HCT116 (cell line): ENCODE data around the gene EDEM3.

Experiments used
- CEBPB ChIP-seq: IDR thresholded peaks from 2 replicates; pipeline ENCODE4 v1.6.1; 2012; ENCODE audit warnings: low read depth
- EZH2 ChIP-seq: fragments of 200-600 bp; sonication (generic); IDR thresholded peaks from 2 replicates; pipeline ENCODE4 v1.6.1; 2017; ENCODE audit warnings: antibody characterized with exemption, mixed run types
- POLR2AphosphoS5 ChIP-seq: IDR thresholded peaks from 2 replicates; pipeline ENCODE4 v1.6.1; 2011; ENCODE audit warnings: mild to moderate bottlenecking, low read depth, low read length, moderate library complexity
- RAD21 ChIP-seq: IDR thresholded peaks from 2 replicates; pipeline ENCODE4 v1.6.1; 2012; ENCODE audit warnings: low read depth, mild to moderate bottlenecking
- YY1 ChIP-seq: IDR thresholded peaks from 2 replicates; pipeline ENCODE4 v1.6.1; 2011; ENCODE audit warnings: low read length, low read depth, moderate library complexity, mild to moderate bottlenecking; ENCODE audit not compliant: insufficient replicate concordance; ENCODE audit errors: extremely low read depth
- TF ChIP-seq, protein P1 (sequence below), 3 experiments: fragments of 200-600 bp in 1 of 3; sonication (generic) in 1 of 3; IDR thresholded peaks in 2 of 3; conservative IDR thresholded peaks in 1 of 3; 2 replicates each; pipeline ENCODE4 v1.5.1; 2012 to 2017; ENCODE audit warnings: low read depth in 2 of 3, low read length in 2 of 3, antibody characterized with exemption in 1 of 3, borderline replicate concordance in 1 of 3, control low read depth in 1 of 3, mild to moderate bottlenecking in 1 of 3, mixed read lengths in 1 of 3, mixed run types in 1 of 3, moderate library complexity in 1 of 3; ENCODE audit not compliant: insufficient read depth in 1 of 3
- TF ChIP-seq, protein P2 (sequence below): IDR thresholded peaks from 2 replicates; pipeline ENCODE4 v1.6.1; 2011; ENCODE audit warnings: mild to moderate bottlenecking, low read length, moderate library complexity; ENCODE audit not compliant: insufficient replicate concordance; ENCODE audit errors: extremely low read depth
- TF ChIP-seq, protein P3 (sequence below): IDR thresholded peaks from 2 replicates; pipeline ENCODE4 v1.6.1; 2012

DNA sequence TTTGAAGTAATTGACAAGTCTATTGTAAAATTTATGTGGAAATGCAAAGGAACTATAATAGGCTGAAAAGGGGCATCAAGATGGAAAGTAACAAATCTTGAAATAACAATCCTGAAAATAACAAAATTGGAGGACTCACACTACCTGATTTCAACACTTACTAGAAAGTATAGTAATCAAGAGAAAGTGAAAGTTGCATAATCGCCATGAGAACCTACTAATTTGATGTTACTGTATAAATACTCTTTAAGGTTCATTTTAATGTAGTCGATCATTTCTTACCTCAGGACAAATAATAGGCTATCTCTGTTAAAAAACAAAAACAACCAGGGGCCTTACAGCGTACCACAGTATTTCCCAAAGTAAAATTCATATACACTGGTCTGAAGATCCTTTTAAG is 71.7 kb downstream of the EDEM3 start:
- TF ChIP-seq YY1: no peak
- TF ChIP-seq RAD21: no peak
- TF ChIP-seq, protein P1, sequence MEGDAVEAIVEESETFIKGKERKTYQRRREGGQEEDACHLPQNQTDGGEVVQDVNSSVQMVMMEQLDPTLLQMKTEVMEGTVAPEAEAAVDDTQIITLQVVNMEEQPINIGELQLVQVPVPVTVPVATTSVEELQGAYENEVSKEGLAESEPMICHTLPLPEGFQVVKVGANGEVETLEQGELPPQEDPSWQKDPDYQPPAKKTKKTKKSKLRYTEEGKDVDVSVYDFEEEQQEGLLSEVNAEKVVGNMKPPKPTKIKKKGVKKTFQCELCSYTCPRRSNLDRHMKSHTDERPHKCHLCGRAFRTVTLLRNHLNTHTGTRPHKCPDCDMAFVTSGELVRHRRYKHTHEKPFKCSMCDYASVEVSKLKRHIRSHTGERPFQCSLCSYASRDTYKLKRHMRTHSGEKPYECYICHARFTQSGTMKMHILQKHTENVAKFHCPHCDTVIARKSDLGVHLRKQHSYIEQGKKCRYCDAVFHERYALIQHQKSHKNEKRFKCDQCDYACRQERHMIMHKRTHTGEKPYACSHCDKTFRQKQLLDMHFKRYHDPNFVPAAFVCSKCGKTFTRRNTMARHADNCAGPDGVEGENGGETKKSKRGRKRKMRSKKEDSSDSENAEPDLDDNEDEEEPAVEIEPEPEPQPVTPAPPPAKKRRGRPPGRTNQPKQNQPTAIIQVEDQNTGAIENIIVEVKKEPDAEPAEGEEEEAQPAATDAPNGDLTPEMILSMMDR (IDR thresholded peaks at IDR 0.05 in 2 of 3, conservative IDR thresholded peaks at IDR 0.05 in 1 of 3; ENCODE audit: borderline replicate concordance in 1 of 3, insufficient read depth in 1 of 3, low read depth in 2 of 3, low read length in 2 of 3): no peak
- TF ChIP-seq POLR2AphosphoS5: no peak
- TF ChIP-seq, protein P2, sequence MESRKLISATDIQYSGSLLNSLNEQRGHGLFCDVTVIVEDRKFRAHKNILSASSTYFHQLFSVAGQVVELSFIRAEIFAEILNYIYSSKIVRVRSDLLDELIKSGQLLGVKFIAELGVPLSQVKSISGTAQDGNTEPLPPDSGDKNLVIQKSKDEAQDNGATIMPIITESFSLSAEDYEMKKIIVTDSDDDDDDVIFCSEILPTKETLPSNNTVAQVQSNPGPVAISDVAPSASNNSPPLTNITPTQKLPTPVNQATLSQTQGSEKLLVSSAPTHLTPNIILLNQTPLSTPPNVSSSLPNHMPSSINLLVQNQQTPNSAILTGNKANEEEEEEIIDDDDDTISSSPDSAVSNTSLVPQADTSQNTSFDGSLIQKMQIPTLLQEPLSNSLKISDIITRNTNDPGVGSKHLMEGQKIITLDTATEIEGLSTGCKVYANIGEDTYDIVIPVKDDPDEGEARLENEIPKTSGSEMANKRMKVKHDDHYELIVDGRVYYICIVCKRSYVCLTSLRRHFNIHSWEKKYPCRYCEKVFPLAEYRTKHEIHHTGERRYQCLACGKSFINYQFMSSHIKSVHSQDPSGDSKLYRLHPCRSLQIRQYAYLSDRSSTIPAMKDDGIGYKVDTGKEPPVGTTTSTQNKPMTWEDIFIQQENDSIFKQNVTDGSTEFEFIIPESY: no peak
- no peak for TF ChIP-seq EZH2
- TF ChIP-seq, protein P3, sequence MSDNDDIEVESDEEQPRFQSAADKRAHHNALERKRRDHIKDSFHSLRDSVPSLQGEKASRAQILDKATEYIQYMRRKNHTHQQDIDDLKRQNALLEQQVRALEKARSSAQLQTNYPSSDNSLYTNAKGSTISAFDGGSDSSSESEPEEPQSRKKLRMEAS: no peak
- TF ChIP-seq CEBPB: no peak
